LNCaP clone FGC (cell line): ENCODE results near the gene APOL1.

Source experiments
- DNase-seq: peaks from one replicate; pipeline ENCODE4 v3.0.0-alpha.2; 2011; ENCODE audit warnings: low read depth
- H3K4me3 ChIP-seq: 2 replicates; pipeline ENCODE4 v1.5.1; 2011; ENCODE audit warnings: mild to moderate bottlenecking, low read depth, low read length, control low read depth
- TF ChIP-seq, protein P1 (sequence below): IDR thresholded peaks from 2 replicates; pipeline ENCODE4 v1.5.1; 2012; ENCODE audit warnings: mild to moderate bottlenecking; ENCODE audit not compliant: control insufficient read depth, insufficient read depth; ENCODE audit errors: extremely low read depth

The APOL1 gene

DNA sequence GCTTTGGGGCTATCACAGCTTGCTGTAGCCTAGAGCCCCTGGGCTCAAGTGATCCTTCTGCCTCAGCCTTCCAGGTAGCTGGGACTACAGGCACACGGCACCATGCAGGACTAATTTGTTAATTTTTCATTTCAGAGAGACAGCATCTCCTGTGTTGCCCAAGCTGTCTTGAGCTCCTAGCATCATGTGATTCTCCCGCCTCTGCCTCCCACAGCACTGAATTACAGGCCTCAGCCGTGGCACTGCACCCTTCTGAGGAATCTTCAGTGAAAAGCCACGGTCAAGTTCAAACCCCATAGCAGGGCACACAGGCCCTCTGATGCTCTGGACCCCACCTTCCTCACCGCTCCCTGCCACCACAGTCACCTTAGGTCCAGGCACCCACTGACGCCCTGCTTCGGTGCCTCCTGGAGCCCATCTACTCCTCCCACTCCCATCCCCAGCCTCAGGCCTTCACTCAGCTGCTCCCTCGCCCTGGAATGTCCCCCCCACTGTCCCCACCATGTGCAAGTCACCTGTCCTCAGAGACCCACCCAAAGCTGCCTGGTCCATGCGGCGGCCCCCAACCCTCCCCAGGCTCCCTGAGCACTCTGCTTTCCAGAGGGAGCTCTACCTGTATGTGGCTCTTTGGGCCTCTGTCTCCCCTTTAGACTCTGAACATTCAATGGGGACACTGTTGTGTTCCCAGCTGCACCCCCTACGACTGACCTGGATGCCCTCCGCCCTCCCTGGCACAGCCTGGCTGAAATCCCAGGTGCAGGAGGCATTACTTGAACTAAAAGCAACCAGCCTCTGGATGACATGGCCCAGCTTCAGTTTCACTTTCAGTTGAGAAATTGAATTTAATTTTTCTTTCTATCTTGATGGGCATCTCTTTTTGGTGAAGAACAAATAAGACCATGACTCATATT, 15.2 kb upstream of the APOL1 start:
- H3K4me3 ChIP-seq, result peak overlapping the region; percentile 73
- DNase-seq, result no peak
- TF ChIP-seq, protein P1, sequence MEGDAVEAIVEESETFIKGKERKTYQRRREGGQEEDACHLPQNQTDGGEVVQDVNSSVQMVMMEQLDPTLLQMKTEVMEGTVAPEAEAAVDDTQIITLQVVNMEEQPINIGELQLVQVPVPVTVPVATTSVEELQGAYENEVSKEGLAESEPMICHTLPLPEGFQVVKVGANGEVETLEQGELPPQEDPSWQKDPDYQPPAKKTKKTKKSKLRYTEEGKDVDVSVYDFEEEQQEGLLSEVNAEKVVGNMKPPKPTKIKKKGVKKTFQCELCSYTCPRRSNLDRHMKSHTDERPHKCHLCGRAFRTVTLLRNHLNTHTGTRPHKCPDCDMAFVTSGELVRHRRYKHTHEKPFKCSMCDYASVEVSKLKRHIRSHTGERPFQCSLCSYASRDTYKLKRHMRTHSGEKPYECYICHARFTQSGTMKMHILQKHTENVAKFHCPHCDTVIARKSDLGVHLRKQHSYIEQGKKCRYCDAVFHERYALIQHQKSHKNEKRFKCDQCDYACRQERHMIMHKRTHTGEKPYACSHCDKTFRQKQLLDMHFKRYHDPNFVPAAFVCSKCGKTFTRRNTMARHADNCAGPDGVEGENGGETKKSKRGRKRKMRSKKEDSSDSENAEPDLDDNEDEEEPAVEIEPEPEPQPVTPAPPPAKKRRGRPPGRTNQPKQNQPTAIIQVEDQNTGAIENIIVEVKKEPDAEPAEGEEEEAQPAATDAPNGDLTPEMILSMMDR, result no peak

DNA sequence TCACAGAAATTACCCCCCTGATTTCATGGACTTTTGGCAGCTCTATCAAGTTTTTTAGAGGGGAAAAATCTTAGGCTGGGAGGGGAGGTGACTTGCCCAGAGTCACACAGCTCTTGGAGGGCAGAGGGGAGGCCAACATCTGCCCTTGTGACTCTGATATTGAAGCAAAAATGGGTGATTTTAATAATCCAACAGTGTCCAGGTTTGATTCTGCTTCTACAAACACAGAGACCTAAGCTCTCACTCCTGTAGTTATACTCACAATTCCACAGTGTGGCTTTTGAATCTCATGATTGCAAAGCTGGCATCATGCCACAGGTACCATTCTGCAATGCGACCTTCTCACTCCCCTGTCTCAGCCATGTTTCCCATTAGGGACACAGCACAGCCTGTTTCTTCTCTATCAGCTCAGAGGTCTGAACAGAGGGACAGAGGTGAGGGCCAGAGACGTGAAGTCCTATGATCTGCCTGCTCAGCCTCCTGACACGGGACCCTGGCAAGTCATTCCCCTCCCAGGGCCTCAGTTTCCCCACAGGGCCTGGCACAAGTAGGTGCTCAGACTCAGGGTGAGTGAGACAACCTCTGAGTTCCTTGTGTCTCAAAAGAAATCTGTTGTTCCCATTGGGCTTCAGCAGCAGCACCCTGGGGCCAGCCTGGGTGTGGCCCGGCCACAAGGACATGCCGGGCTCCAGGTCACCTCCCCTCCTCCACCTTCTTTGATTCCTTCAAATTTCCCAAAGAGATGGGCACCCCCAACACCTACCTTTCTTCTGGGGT, 14.4 kb upstream of the APOL1 start:
- peak overlapping the region; percentile 73 for H3K4me3 ChIP-seq
- TF ChIP-seq, protein P1, result no peak
- DNase-seq, result no peak

DNA sequence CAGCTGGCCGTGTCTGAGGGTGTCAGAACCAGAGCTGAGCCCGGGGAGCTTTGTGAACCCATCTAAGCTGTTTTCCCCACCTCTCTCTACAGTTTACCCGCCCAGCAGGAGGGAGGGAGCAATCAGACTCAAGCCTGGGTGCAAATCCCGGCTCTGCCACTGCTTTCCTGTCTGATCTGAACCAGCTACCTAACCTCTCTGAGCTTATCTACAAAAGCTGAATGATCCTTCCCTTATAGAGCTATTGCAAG, 13.9 kb upstream of the APOL1 start:
- no peak for DNase-seq
- TF ChIP-seq, protein P1, result no peak
- H3K4me3 ChIP-seq, result peak overlapping the region; percentile 73

DNA sequence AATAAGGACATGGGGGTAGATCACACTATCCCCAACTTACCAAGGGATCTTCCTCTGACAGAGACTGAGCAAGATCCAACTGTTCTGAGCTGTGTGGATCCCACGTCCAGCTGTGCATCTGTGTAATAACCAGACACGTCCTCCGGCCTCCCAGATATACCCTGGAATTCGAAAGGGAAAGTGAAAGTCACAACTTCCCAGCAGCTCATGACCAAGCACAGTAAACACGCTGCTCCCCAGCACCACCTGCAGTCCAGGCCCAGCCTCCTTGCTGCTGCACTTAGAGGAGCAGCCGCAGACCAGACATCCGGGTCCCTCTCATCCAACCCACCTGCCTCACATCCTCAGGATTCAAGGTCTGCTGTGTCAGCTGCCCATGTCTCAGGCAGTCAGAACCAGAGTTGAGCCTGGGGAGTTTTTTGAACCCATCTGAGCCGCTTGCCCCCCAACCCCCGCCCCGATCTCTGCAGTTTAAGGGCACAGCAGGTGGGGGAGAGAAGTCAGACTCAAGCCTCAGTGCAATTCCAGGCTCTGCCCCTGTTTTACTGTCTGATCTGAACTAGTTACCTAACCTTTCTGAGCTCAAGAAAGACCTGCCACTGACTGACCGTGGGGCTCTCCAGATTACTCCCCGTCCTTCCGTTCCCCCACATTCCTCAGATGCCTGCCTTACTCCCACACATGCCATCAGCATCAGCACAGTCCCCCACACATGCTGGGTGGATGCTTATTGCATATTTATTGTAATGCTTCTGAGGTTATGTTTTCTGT, 13.3 kb upstream of the APOL1 start, which contains the start of gene APOL2:
Gene APOL2, minus strand, starts transcription at position 127 of the 771 bp plus-strand sequence. CDS start 6,365 bp downstream, outside the sequence.
- peak; percentile 73 for DNase-seq
- TF ChIP-seq, protein P1, result peak; percentile 77
- peak within 1 kb of the TSS; percentile 73 for H3K4me3 ChIP-seq

DNA sequence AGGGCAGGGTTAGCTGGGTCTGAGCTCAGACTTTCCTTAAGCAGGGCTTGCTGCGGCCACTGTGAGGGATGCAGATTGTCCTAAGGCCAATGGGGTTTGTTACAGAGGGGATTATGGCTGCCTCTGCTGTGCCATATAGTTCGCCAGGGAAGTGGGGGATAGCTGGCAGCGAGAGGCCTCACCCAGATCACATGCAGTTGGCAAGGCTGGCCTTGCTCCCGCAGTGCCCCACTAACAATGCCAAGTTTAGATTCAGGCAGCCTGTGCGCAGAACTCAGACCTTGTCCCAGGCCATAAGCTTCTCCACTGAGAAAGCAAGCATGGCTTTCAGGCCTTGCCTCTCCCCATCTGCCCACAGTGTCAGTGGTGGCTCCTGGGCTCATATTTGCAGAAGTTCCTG, 8.9 kb upstream of the APOL1 start:
- TF ChIP-seq, protein P1, result no peak
- DNase-seq, result no peak

DNA sequence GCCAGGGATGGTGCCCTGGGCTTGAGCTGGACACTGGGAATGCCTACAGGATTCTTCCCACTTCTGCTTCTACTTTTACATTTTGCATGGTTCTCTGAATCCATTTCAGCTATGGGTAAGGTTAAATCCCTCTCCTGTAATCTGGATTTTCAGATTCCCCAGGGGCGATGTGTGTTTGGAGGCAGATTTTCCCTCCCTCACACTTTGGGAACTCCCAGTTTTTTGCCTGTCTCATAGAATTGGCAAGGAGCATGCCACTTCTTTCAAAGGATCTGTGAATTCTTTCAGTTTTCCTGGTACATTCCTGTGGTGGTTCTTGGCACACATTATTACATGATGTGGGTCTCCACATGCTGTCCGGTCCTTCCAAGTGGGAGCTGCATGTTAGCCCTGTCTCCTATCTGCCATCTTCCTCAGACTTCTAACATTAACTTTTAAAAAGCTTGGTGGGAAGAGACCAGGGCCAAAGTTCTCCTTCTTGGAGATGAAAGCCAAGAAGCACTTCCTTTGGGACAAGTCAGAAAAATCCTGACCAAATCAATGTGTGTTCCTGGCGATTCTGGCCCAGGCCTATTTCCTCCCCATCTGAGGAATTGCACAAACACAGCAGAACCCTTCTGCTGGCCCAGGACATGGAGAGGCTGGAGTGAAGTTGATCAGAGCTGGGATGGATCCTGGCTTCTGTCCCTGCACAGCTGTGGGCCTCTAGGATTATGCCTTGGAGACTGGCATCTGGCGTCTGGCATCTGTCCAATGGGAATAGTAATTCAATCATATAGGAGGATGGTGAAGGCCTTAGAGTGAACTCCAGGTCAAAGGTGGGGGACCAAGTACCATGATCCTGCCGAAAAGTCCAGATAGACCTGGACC, 8.2 kb upstream of the APOL1 start:
- DNase-seq, result no peak
- TF ChIP-seq, protein P1, result no peak

More for the DNA sequence above, 8.9 kb upstream of the APOL1 start:
- no peak overlapping the region for H3K4me3 ChIP-seq

More for the DNA sequence above, 8.2 kb upstream of the APOL1 start:
- H3K4me3 ChIP-seq, result no peak overlapping the region
